Thyroid gland (tissue), 4 donors: Measurements from ENCODE around the gene FAM209B.

Experiments
- CTCF ChIP-seq, 6 experiments: fragments of 200-600 bp in 3 of 6; fragments of 450-650 bp in 3 of 6; sonication (generic) in 3 of 6; IDR thresholded peaks; one replicate each; pipeline ENCODE4 v1.5.1; 2016 to 2019; ENCODE audit warnings: antibody characterized with exemption in 6 of 6, mild to moderate bottlenecking in 2 of 6, inconsistent platforms in 1 of 6, moderate library complexity in 1 of 6
- POLR2A ChIP-seq, 2 donors: fragments of 450-650 bp; IDR thresholded peaks; one replicate each; pipeline ENCODE4 v1.6.1; 2017; ENCODE audit warnings: antibody characterized with exemption in 2 of 2, mild to moderate bottlenecking in 2 of 2, moderate library complexity in 1 of 2

DNA sequence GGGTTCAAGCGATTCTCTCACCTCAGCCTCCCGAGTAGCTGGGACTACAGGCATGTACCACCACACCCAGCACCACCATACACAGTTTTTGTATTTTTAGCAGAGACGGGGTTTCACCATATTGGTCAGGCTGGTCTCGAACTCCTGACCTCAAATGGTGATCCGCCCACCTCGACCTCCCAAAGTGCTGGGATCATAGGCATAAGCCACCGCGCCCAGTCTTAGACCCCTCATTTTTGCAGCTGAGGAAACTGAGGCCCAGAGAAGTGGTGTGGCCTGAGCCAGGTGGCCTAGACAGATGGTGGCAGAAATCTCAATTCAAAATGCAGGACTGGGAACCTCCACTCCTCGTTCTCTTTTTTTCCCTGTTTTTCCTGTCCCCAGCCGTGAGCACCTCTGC, 21.1 kb upstream of the FAM209B start:
- TF ChIP-seq CTCF (IDR thresholded peaks at IDR 0.05), result no peak
- no peak for TF ChIP-seq POLR2A (IDR thresholded peaks at IDR 0.05)
